Natural killer cell (primary cell): ENCODE data around the gene SKIL. TPM values are rescaled to one million over a fixed set of nuclear protein-coding genes. Genes with fewer than 3 reads are reported as not detected.

Source experiments
- ATAC-seq, 3 donors: fragments of 150-1000 bp in 2 of 3; fragments of 200-7000 bp in 1 of 3; cut with Tn5 transposase; 1 replicate in 1 of 3; 2 replicates in 2 of 3; pipeline ENCODE4 v1.10.0; 2021; ENCODE audit warnings: mild to moderate bottlenecking in 2 of 3, moderate library complexity in 2 of 3
- DNase-seq, 2 donors: peaks; one replicate each; pipeline versions ENCODE4 v3.0.0 to v3.0.0-alpha.2; 2013 to 2021; ENCODE audit warnings: mixed read lengths in 1 of 2
- H3K27ac ChIP-seq: one replicate; pipeline ENCODE4 v1.5.1; 2013; ENCODE audit warnings: mild to moderate bottlenecking, low read length
- H3K27me3 ChIP-seq: one replicate; pipeline ENCODE4 v1.6.1; 2013; ENCODE audit warnings: low read length; ENCODE audit not compliant: control insufficient read depth, insufficient read depth
- H3K36me3 ChIP-seq: one replicate; pipeline ENCODE4 v1.6.1; 2013; ENCODE audit warnings: low read length; ENCODE audit not compliant: control insufficient read depth, insufficient read depth
- H3K4me1 ChIP-seq: one replicate; pipeline ENCODE4 v1.6.1; 2013; ENCODE audit warnings: low read length; ENCODE audit not compliant: control insufficient read depth, insufficient read depth
- H3K4me3 ChIP-seq: one replicate; pipeline ENCODE4 v1.5.1; 2013; ENCODE audit warnings: low read length
- H3K9me3 ChIP-seq: one replicate; pipeline ENCODE4 v1.6.1; 2013; ENCODE audit warnings: low read length; ENCODE audit not compliant: control insufficient read depth, insufficient read depth
- H3K27ac Mint-ChIP-seq, 2 donors: one replicate each; pipeline ENCODE4 v1.8.0; 2022; ENCODE audit warnings: mild to moderate bottlenecking in 2 of 2, mixed read lengths in 2 of 2, moderate library complexity in 1 of 2
- H3K27me3 Mint-ChIP-seq, 2 donors: one replicate each; pipeline ENCODE4 v1.8.0; 2022; ENCODE audit warnings: low read depth in 2 of 2, mixed read lengths in 2 of 2
- H3K36me3 Mint-ChIP-seq: one replicate; pipeline ENCODE4 v1.8.0; 2022; ENCODE audit warnings: mixed read lengths
- H3K4me1 Mint-ChIP-seq, 2 donors: one replicate each; pipeline ENCODE4 v1.8.0; 2022; ENCODE audit warnings: mixed read lengths in 2 of 2
- H3K4me3 Mint-ChIP-seq: one replicate; pipeline ENCODE4 v1.8.0; 2022; ENCODE audit warnings: mild to moderate bottlenecking, moderate library complexity, mixed read lengths
- H3K9me3 Mint-ChIP-seq, 2 donors: one replicate each; pipeline ENCODE4 v1.8.0; 2022; ENCODE audit warnings: mixed read lengths in 2 of 2
- CTCF ChIP-seq: fragments of 200-600 bp; IDR thresholded peaks from one replicate; pipeline ENCODE4 v1.8.0; 2022; ENCODE audit warnings: antibody characterized with exemption
- WGBS: methylation state at CpG from one replicate; pipeline ENCODE4 v1.1.7; 2013; ENCODE audit warnings: missing lambda C conversion rate; ENCODE audit not compliant: insufficient coverage; 5-methylcytosine and 5-hydroxymethylcytosine counted together
- intact Hi-C: fragments of 100-400 bp; cut with micrococcal nuclease; formaldehyde crosslinking; loops from one replicate; pipeline ENCODE4 v1.14.2; 2022
- total RNA-seq, 4 donors: library from RNA; stranded (reverse); fragments of 120-200 nt in 1 of 4; gene quantifications; one replicate each; pipeline versions ENCODE4 v1.2.3 to v1.2.4, GENCODE V29; 2013 to 2022

Gene SKIL
- total RNA-seq, 3 donors from 2014 or later (not counting 1 experiment from before 2014, with no cell fraction given), result 85.5 to 156 (median 96.3) TPM

- H3K27ac Mint-ChIP-seq, result no peak overlapping the region
- H3K4me3 Mint-ChIP-seq, result no peak overlapping the region
- no peaks in the 10 kb centered on the region for H3K9me3 Mint-ChIP-seq
- Histone ChIP-seq H3K4me1 (no peaks in the 10 kb centered on the region), H3K9me3 (no peaks in the 10 kb centered on the region), H3K4me3 (no peak overlapping the region), H3K27ac (no peak overlapping the region), H3K36me3 (no peaks in the 10 kb centered on the region), H3K27me3 (no peaks in the 10 kb centered on the region)
- peaks cover 4 to 15% of the 10 kb centered on the region in 2 donors for H3K27me3 Mint-ChIP-seq
- 58% methylated on average over 2 of the region's 2 CpGs for WGBS
- no peaks in the 10 kb centered on the region for H3K36me3 Mint-ChIP-seq
- H3K4me1 Mint-ChIP-seq, result peaks cover 10 to 19% of the 10 kb centered on the region in 2 donors
- no peak for TF ChIP-seq CTCF
- ATAC-seq, result peak in 1 of 3 donors; percentile 53
- intact Hi-C loops, result no loop called here
- DNase-seq, result no peak
These were observed 68.8 kb downstream of the SKIL start for GRCh38 chr3:170426240-170426797.

- Mint-ChIP-seq H3K27me3 (peaks cover 0 to 15% of the 10 kb centered on the region in 2 donors), H3K4me3 (no peak overlapping the region), H3K4me1 (peaks cover 10 to 19% of the 10 kb centered on the region in 2 donors), H3K27ac (no peak overlapping the region), H3K36me3 (no peaks in the 10 kb centered on the region), H3K9me3 (no peaks in the 10 kb centered on the region)
- Histone ChIP-seq H3K27ac (no peak overlapping the region), H3K4me1 (no peaks in the 10 kb centered on the region), H3K9me3 (no peaks in the 10 kb centered on the region), H3K36me3 (no peaks in the 10 kb centered on the region), H3K4me3 (no peak overlapping the region), H3K27me3 (no peaks in the 10 kb centered on the region)
- DNase-seq (no peak), ATAC-seq (no peak)
- TF ChIP-seq CTCF, result no peak
- intact Hi-C loops, result no loop called here
- 92% methylated on average over 2 of the region's 2 CpGs for WGBS
These were observed 70.6 kb downstream of the SKIL start for GRCh38 chr3:170428095-170428494.

GRCh38 chr3:170429050-170429449, 71.5 kb downstream of the SKIL start:
- H3K4me3 Mint-ChIP-seq, result no peak overlapping the region
- no peak for ATAC-seq
- peaks cover 10 to 19% of the 10 kb centered on the region in 2 donors for H3K4me1 Mint-ChIP-seq
- intact Hi-C loops, result no loop called here
- Histone ChIP-seq H3K36me3 (no peaks in the 10 kb centered on the region), H3K4me1 (no peaks in the 10 kb centered on the region), H3K4me3 (no peak overlapping the region), H3K27ac (no peak overlapping the region), H3K9me3 (no peaks in the 10 kb centered on the region), H3K27me3 (no peaks in the 10 kb centered on the region)
- TF ChIP-seq CTCF, result no peak
- WGBS, result 20% methylated on average over 1 of the region's 1 CpG
- H3K27ac Mint-ChIP-seq, result no peak overlapping the region
- DNase-seq, result no peak
- peaks cover 0 to 15% of the 10 kb centered on the region in 2 donors for H3K27me3 Mint-ChIP-seq
- no peaks in the 10 kb centered on the region for H3K9me3 Mint-ChIP-seq
- H3K36me3 Mint-ChIP-seq, result no peaks in the 10 kb centered on the region

GRCh38 chr3:170431054-170431453, 73.5 kb downstream of the SKIL start:
- no peaks in the 10 kb centered on the region for H3K36me3 ChIP-seq
- H3K4me3 ChIP-seq, result no peak overlapping the region
- no peaks in the 10 kb centered on the region for H3K9me3 ChIP-seq
- H3K27ac ChIP-seq, result no peak overlapping the region
- Mint-ChIP-seq H3K27me3 (peaks cover 0 to 11% of the 10 kb centered on the region in 2 donors), H3K27ac (no peak overlapping the region), H3K36me3 (no peaks in the 10 kb centered on the region), H3K9me3 (no peaks in the 10 kb centered on the region), H3K4me1 (peaks cover 7 to 17% of the 10 kb centered on the region in 2 donors), H3K4me3 (no peak overlapping the region)
- H3K27me3 ChIP-seq, result no peaks in the 10 kb centered on the region
- intact Hi-C loops, result no loop called here
- TF ChIP-seq CTCF, result no peak
- DNase-seq (no peak), ATAC-seq (no peak)
- no peaks in the 10 kb centered on the region for H3K4me1 ChIP-seq
- 100% methylated on average over 1 of the region's 3 CpGs for WGBS
